Activated T-helper 17 cell treated with anti-CD3 and anti-CD28 coated beads, Interleukin-2, amount 50 U/mL, for 72 hours (primary cell): Measurements from ENCODE around the gene CUBN. TPM values are rescaled to one million over a fixed set of nuclear protein-coding genes. Genes with fewer than 3 reads are reported as not detected.
A peak's percentile ranks its signal among the peaks of the same experiment; 100 is the strongest.

Experiments
- ATAC-seq: fragments of 150-1000 bp; cut with Tn5 transposase; replicated peaks from 2 replicates; pipeline ENCODE4 v1.10.0; 2021; ENCODE audit warnings: mild to moderate bottlenecking, moderate library complexity
- H3K27ac Mint-ChIP-seq: one replicate; pipeline ENCODE4 v1.8.0; 2022; ENCODE audit warnings: mixed read lengths
- H3K27me3 Mint-ChIP-seq: one replicate; pipeline ENCODE4 v1.8.0; 2022; ENCODE audit warnings: mixed read lengths
- H3K36me3 Mint-ChIP-seq: one replicate; pipeline ENCODE4 v1.8.0; 2022; ENCODE audit warnings: low read depth, mild to moderate bottlenecking, mixed read lengths
- H3K4me1 Mint-ChIP-seq: one replicate; pipeline ENCODE4 v1.8.0; 2022; ENCODE audit warnings: mixed read lengths
- H3K4me3 Mint-ChIP-seq: one replicate; pipeline ENCODE4 v1.8.0; 2022; ENCODE audit warnings: mild to moderate bottlenecking, mixed read lengths
- H3K9me3 Mint-ChIP-seq: one replicate; pipeline ENCODE4 v1.8.0; 2022; ENCODE audit warnings: mixed read lengths
- total RNA-seq, 2 donors: library from RNA; stranded (reverse); gene quantifications; one replicate each; pipeline ENCODE4 v1.2.3, GENCODE V29; 2022

Gene CUBN
- total RNA-seq, 2 donors from 2014 or later, result 0.41 to 0.45 TPM

- no peaks in the 10 kb centered on the region for H3K36me3 Mint-ChIP-seq
- no peaks in the 10 kb centered on the region for H3K4me1 Mint-ChIP-seq
- no peaks in the 10 kb centered on the region for H3K27me3 Mint-ChIP-seq
- no peak overlapping the region for H3K27ac Mint-ChIP-seq
- H3K4me3 Mint-ChIP-seq, result no peak overlapping the region
- ATAC-seq, result no peak
- H3K9me3 Mint-ChIP-seq, result no peaks in the 10 kb centered on the region
Observed at GRCh38 chr10:17151716-17152115, 22.1 kb upstream of the CUBN start.

- H3K9me3 Mint-ChIP-seq, result no peaks in the 10 kb centered on the region
Observed at GRCh38 chr10:17147884-17148489, 18.4 kb upstream of the CUBN start.

GRCh38 chr10:17146892-17147291, 17.3 kb upstream of the CUBN start:
- H3K36me3 Mint-ChIP-seq, result no peaks in the 10 kb centered on the region
- peaks cover 6% of the 10 kb centered on the region for H3K4me1 Mint-ChIP-seq
- H3K4me3 Mint-ChIP-seq, result no peak overlapping the region
- no peak overlapping the region for H3K27ac Mint-ChIP-seq
- no peaks in the 10 kb centered on the region for H3K27me3 Mint-ChIP-seq
- no peaks in the 10 kb centered on the region for H3K9me3 Mint-ChIP-seq
- ATAC-seq, result no peak

More at GRCh38 chr10:17147884-17148489, 18.4 kb upstream of the CUBN start:
- no peaks in the 10 kb centered on the region for H3K27me3 Mint-ChIP-seq
- peaks cover 6% of the 10 kb centered on the region for H3K4me1 Mint-ChIP-seq
- no peak for ATAC-seq
- no peaks in the 10 kb centered on the region for H3K36me3 Mint-ChIP-seq
- no peak overlapping the region for H3K27ac Mint-ChIP-seq
- H3K4me3 Mint-ChIP-seq, result no peak overlapping the region

GRCh38 chr10:17145239-17145638, 15.6 kb upstream of the CUBN start:
- peak overlapping the region; percentile 80 for H3K27ac Mint-ChIP-seq

DNA sequence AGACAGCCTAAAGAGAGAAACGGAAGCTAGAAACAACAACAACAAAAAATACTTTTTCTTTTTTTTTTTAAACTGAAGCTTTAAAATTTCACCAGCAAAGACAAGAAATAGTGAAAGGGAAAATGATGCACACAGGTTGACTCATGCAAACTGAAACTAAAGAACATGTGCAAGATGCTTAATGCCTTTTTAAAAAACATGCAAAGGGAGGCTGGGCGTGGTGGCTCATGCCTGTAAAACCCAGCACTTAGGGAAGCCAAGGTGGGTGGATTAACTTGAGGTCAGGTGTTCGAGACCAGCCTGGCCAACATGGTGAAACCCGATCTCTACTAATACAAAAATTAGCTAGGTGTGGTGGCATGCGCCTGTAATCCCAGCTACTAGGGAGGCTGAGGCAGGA, 15.1 kb upstream of the CUBN start:
- Mint-ChIP-seq H3K27me3 (no peaks in the 10 kb centered on the region), H3K27ac (peak overlapping the region; percentile 80), H3K36me3 (no peaks in the 10 kb centered on the region), H3K4me1 (peaks cover 10% of the 10 kb centered on the region), H3K4me3 (no peak overlapping the region), H3K9me3 (peaks cover 3% of the 10 kb centered on the region)
- peak; percentile 96 for ATAC-seq

More at GRCh38 chr10:17145239-17145638, 15.6 kb upstream of the CUBN start:
- peak; percentile 21 for ATAC-seq
- Mint-ChIP-seq H3K4me1 (peaks cover 10% of the 10 kb centered on the region), H3K4me3 (no peak overlapping the region), H3K36me3 (no peaks in the 10 kb centered on the region), H3K27me3 (no peaks in the 10 kb centered on the region), H3K9me3 (peaks cover 3% of the 10 kb centered on the region)

GRCh38 chr10:17144032-17144431, 14.4 kb upstream of the CUBN start:
- Mint-ChIP-seq H3K27ac (peak overlapping the region; percentile 80), H3K9me3 (peaks cover 3% of the 10 kb centered on the region), H3K27me3 (no peaks in the 10 kb centered on the region), H3K4me3 (no peak overlapping the region), H3K36me3 (no peaks in the 10 kb centered on the region), H3K4me1 (peaks cover 10% of the 10 kb centered on the region)
- no peak for ATAC-seq

DNA sequence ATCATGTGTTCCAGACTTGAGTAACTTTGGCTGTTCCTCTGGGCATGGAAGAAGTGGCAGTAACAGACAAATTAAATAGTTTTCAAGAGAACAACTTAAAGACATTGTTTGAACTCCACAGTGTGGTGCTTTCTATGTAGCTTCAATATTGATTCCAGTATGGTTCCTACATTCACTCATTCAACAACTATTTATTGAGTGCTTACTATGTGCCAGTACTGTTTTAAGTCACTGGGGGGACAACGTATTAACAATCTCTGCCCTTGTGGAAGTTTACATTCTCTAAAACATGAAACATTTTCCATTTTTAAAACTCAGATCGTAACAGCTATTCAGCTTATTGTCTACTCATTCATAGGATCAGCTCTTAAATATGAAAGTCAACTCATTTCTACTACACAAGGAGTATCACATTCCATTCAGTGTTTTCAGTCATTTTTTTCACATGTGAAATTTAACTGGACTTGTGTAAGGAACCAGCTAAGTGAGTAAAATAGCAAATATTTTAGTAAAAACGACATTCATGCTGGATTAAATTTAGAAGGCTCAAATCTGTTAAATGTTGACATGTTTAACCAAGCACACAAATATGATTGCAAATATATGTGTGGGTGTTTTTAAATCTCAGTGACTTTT, 13.6 kb upstream of the CUBN start:
- Mint-ChIP-seq H3K9me3 (peaks cover 3% of the 10 kb centered on the region), H3K4me3 (no peak overlapping the region), H3K4me1 (peaks cover 10% of the 10 kb centered on the region), H3K27me3 (no peaks in the 10 kb centered on the region), H3K27ac (no peak overlapping the region), H3K36me3 (no peaks in the 10 kb centered on the region)
- ATAC-seq, result no peak

DNA sequence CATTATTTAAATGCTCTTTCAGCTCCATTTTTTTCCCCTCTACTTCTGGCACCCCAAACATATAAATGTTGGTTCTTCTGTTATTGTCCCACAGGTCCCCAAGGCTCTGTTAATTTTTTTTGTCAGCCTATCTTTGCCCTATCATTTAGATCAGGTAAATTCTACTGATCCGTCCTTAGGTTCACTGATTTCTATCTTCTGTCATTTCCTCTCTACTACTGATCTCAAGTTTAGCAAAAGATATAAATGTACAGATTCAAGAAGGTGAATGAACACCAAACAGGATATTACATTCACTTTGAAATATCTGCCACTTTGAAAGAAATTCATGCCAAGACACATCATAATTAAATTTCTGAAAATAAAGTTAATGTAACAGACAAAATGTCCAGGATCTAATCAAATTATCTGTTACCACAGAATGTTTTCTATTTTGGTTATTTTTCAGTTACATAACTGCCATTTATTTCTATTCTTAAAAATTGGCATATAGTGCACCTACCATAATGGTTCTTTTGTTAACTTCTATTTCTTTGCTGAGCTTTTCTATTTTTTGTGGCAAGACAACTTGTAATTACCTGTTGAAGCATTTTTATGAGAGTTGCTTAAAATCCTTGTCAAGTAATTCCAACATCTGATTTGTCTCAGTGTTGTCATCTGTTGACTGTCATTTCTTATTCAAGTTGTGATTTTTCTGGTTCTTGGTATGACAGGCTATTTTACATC, 12.1 kb upstream of the CUBN start:
- ATAC-seq, result no peak
- no peak overlapping the region for H3K4me3 Mint-ChIP-seq
- H3K27ac Mint-ChIP-seq, result no peak overlapping the region
- H3K9me3 Mint-ChIP-seq, result peaks cover 3% of the 10 kb centered on the region
- H3K36me3 Mint-ChIP-seq, result no peaks in the 10 kb centered on the region
- no peaks in the 10 kb centered on the region for H3K27me3 Mint-ChIP-seq
- H3K4me1 Mint-ChIP-seq, result peaks cover 10% of the 10 kb centered on the region

GRCh38 chr10:17140386-17140761, 10.8 kb upstream of the CUBN start:
- Mint-ChIP-seq H3K4me3 (no peak overlapping the region), H3K4me1 (peaks cover 10% of the 10 kb centered on the region), H3K27me3 (no peaks in the 10 kb centered on the region), H3K27ac (no peak overlapping the region), H3K36me3 (no peaks in the 10 kb centered on the region), H3K9me3 (peaks cover 3% of the 10 kb centered on the region)
- no peak for ATAC-seq

- H3K9me3 Mint-ChIP-seq, result peaks cover 3% of the 10 kb centered on the region
- H3K27me3 Mint-ChIP-seq, result no peaks in the 10 kb centered on the region
- H3K36me3 Mint-ChIP-seq, result no peaks in the 10 kb centered on the region
- peaks cover 4% of the 10 kb centered on the region for H3K4me1 Mint-ChIP-seq
- no peak overlapping the region for H3K4me3 Mint-ChIP-seq
- no peak overlapping the region for H3K27ac Mint-ChIP-seq
- no peak for ATAC-seq
Observed at GRCh38 chr10:17138460-17139042, 8.9 kb upstream of the CUBN start.

- no peak for ATAC-seq
- no peak overlapping the region for H3K27ac Mint-ChIP-seq
- H3K27me3 Mint-ChIP-seq, result no peaks in the 10 kb centered on the region
- H3K4me1 Mint-ChIP-seq, result no peaks in the 10 kb centered on the region
- H3K36me3 Mint-ChIP-seq, result no peaks in the 10 kb centered on the region
- H3K4me3 Mint-ChIP-seq, result no peak overlapping the region
- H3K9me3 Mint-ChIP-seq, result no peaks in the 10 kb centered on the region
Observed at GRCh38 chr10:17134737-17135260, 5.2 kb upstream of the CUBN start.

DNA sequence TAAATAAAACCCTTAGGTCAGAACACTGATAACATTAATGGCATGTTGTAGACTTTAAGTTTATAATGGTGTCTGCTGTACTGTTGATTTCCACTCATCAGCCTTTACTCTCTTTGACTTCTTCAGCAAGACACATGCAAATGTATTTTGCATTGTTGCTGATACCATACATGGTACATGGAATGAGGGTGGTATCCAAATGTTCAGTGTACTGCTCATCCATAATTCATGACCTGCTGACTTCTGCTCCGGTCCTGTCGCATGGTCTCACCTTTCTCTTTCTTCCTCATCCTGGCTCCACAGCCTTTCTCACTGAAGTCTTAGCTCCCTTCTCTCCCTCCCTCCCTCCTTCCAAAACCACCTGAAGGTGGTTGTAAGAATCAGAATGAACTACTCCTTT, 4.7 kb upstream of the CUBN start:
- ATAC-seq, result no peak
- no peaks in the 10 kb centered on the region for H3K9me3 Mint-ChIP-seq
- H3K27me3 Mint-ChIP-seq, result no peaks in the 10 kb centered on the region
- H3K4me1 Mint-ChIP-seq, result no peaks in the 10 kb centered on the region
- no peaks in the 10 kb centered on the region for H3K36me3 Mint-ChIP-seq
- no peak overlapping the region for H3K27ac Mint-ChIP-seq
- no peak overlapping the region for H3K4me3 Mint-ChIP-seq

- no peak for ATAC-seq
- Mint-ChIP-seq H3K4me1 (no peaks in the 10 kb centered on the region), H3K4me3 (no peak overlapping the region), H3K27me3 (no peaks in the 10 kb centered on the region), H3K36me3 (no peaks in the 10 kb centered on the region), H3K9me3 (no peaks in the 10 kb centered on the region), H3K27ac (no peak overlapping the region)
Observed at GRCh38 chr10:17128261-17128660, 1.4 kb downstream of the CUBN start.

DNA sequence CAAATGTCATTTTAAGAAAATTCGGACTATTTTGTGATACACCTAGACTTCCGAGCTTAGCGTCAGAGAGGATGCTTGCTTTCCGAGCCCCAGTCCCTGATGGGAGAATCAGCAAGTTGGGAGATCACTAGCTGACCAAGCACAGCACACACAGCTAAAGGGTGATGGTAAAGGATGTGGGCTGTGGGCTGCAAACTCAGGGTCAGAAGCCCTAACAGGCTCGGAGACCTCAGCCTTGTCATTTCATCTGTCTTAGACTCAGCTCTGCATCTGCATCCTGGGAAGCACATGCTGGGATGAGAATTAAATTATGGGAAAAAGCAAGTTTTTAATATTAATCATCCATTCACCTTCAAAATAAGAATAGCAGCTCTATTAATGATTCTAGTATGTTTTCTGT, 3.3 kb downstream of the CUBN start:
- no peak overlapping the region for H3K4me3 Mint-ChIP-seq
- H3K4me1 Mint-ChIP-seq, result no peaks in the 10 kb centered on the region
- no peaks in the 10 kb centered on the region for H3K9me3 Mint-ChIP-seq
- peaks cover 7% of the 10 kb centered on the region for H3K36me3 Mint-ChIP-seq
- no peak overlapping the region for H3K27ac Mint-ChIP-seq
- no peak for ATAC-seq
- H3K27me3 Mint-ChIP-seq, result no peaks in the 10 kb centered on the region
